Measurements from ENCODE around the gene SLC29A2. TPM values are rescaled to one million over a fixed set of nuclear protein-coding genes. Genes with fewer than 3 reads are reported as not detected.

The SLC29A2 gene
- total RNA-seq, 1 experiment from 2014 or later, result 39.7 TPM

GRCh38 chr11:66315921-66316811 is 55.4 kb downstream of the SLC29A2 start:
- ChIA-PET RAD21 (ENCODE audit: low non-redundant PET in 1 of 2, low total read pairs in 2 of 2, uncharacterized antibody in 2 of 2, unreplicated experiment in 2 of 2) (no interaction called here), POLR2A (no interaction called here), CTCF (interaction anchor here (1.3 kb wide), 1 partner anchor 70 kb away, joined by 3 read pairs; no protein-coding TSS in a partner anchor)
- BruUV-seq (replicated peaks), result no TSS peak
- ATAC-seq (no peak), DNase-seq (ENCODE audit: low read depth, low spot score) (no peak)
- Histone ChIP-seq H3K9me2 (ENCODE audit: insufficient read depth) (no peaks in the 10 kb centered on the region), H3K36me3 (ENCODE audit: control insufficient read depth in 1 of 2, insufficient read depth in 2 of 2, low read length in 2 of 2) (no peaks in the 10 kb centered on the region), H3K27ac (ENCODE audit: low read depth, low read length) (no peak overlapping the region), H3K4me1 (ENCODE audit: control insufficient read depth in 1 of 2, insufficient read depth in 2 of 2, low read length in 2 of 2) (peaks cover 14 to 26% of the 10 kb centered on the region in 2 experiments), H3K27me3 (ENCODE audit: insufficient read depth, low read length) (no peaks in the 10 kb centered on the region), H3K9ac (ENCODE audit: low read length) (no peak overlapping the region), H3K4me2 (ENCODE audit: low read length) (no peak overlapping the region), H3K79me2 (ENCODE audit: insufficient read depth, low read length) (no peaks in the 10 kb centered on the region), H2AFZ (ENCODE audit: low read depth, low read length, poor library complexity, severe bottlenecking) (no peak overlapping the region), H3K4me3 (replicated peaks in 1 of 2; ENCODE audit: low read depth in 1 of 2, low read length in 2 of 2) (no peak overlapping the region), H3K9me3 (ENCODE audit: control insufficient read depth in 1 of 2, insufficient read depth in 1 of 2, low read depth in 1 of 2, low read length in 2 of 2) (no peaks in the 10 kb centered on the region), H4K20me1 (ENCODE audit: insufficient read depth) (no peaks in the 10 kb centered on the region)
- intact Hi-C loops (cut with micrococcal nuclease), result no loop called here
- TF ChIP-seq ELF1 (IDR thresholded peaks at IDR 0.05; ENCODE audit: borderline replicate concordance, low read depth), result no peak
- no peak for TF ChIP-seq CBX3 (IDR thresholded peaks at IDR 0.05; ENCODE audit: low read depth)
- no peak for TF ChIP-seq ZNF274 (IDR thresholded peaks at IDR 0.05; ENCODE audit: low read depth, low read length)
- no peak for TF ChIP-seq FOSL1 (IDR thresholded peaks at IDR 0.05; ENCODE audit: low read depth)
- no peak for TF ChIP-seq ATF3 (IDR thresholded peaks at IDR 0.05)
- no peak for TF ChIP-seq EZH2phosphoT487 (IDR thresholded peaks at IDR 0.05; ENCODE audit: borderline replicate concordance)
- no peak for TF ChIP-seq TCF7L2 (IDR thresholded peaks at IDR 0.05; ENCODE audit: borderline replicate concordance, extremely low read depth, insufficient read depth, insufficient read length)

DNA sequence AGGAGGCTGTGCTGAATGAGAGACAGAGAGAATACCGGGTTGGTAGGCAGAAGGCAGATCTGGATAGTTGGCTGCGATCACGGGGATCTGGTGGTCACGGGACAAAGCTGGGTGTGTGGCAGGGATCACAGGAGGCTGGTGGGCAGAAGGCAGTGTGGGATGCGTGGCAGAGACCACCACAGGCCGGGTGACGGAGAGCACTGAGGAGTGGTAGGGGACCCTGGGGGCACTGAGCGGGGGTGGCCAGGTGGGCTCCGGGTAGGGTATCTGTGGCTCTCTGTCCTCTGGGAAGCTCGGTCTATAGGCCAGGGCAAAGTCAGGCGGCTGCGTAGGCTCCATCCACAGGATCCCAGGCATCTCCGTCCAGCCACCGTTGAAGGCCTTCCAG is 56.1 kb downstream of the SLC29A2 start:
- H3K9me3 ChIP-seq (ENCODE audit: control insufficient read depth in 1 of 2, insufficient read depth in 1 of 2, low read depth in 1 of 2, low read length in 2 of 2), result no peaks in the 10 kb centered on the region
- ATAC-seq (no peak), DNase-seq (ENCODE audit: low read depth, low spot score) (no peak)
- H3K27ac ChIP-seq (ENCODE audit: low read depth, low read length), result no peak overlapping the region
- no peaks in the 10 kb centered on the region for H3K27me3 ChIP-seq (ENCODE audit: insufficient read depth, low read length)
- no peaks in the 10 kb centered on the region for H4K20me1 ChIP-seq (ENCODE audit: insufficient read depth)
- H3K4me2 ChIP-seq (ENCODE audit: low read length), result no peak overlapping the region
- BruUV-seq (replicated peaks), result no TSS peak
- POLR2A ChIA-PET, result no interaction called here
- CTCF ChIA-PET, result interaction anchor here (1.3 kb wide), 1 partner anchor 70 kb away, joined by 3 read pairs; no protein-coding TSS in a partner anchor
- H3K9ac ChIP-seq (ENCODE audit: low read length), result no peak overlapping the region
- H3K36me3 ChIP-seq (ENCODE audit: control insufficient read depth in 1 of 2, insufficient read depth in 2 of 2, low read length in 2 of 2), result no peaks in the 10 kb centered on the region
- no peaks in the 10 kb centered on the region for H3K9me2 ChIP-seq (ENCODE audit: insufficient read depth)
- no peaks in the 10 kb centered on the region for H3K79me2 ChIP-seq (ENCODE audit: insufficient read depth, low read length)
- intact Hi-C loops (cut with micrococcal nuclease), result no loop called here
- peaks cover 16 to 30% of the 10 kb centered on the region in 2 experiments for H3K4me1 ChIP-seq (ENCODE audit: control insufficient read depth in 1 of 2, insufficient read depth in 2 of 2, low read length in 2 of 2)
- RAD21 ChIA-PET (ENCODE audit: low non-redundant PET in 1 of 2, low total read pairs in 2 of 2, uncharacterized antibody in 2 of 2, unreplicated experiment in 2 of 2), result no interaction called here
- no peak overlapping the region for H2AFZ ChIP-seq (ENCODE audit: low read depth, low read length, poor library complexity, severe bottlenecking)
- no peak overlapping the region for H3K4me3 ChIP-seq (replicated peaks in 1 of 2; ENCODE audit: low read depth in 1 of 2, low read length in 2 of 2)
- TF ChIP-seq CEBPB (IDR thresholded peaks at IDR 0.05; ENCODE audit: low read depth) (no peak), EZH2phosphoT487 (IDR thresholded peaks at IDR 0.05; ENCODE audit: borderline replicate concordance) (no peak), EGR1 (IDR thresholded peaks at IDR 0.05; ENCODE audit: low read depth) (no peak), CBX3 (IDR thresholded peaks at IDR 0.05; ENCODE audit: low read depth) (no peak), EZH2 (IDR thresholded peaks at IDR 0.05) (no peak), SP1 (IDR thresholded peaks at IDR 0.05; ENCODE audit: low read depth) (no peak), SRF (IDR thresholded peaks at IDR 0.05; ENCODE audit: low read depth) (no peak), ELF1 (IDR thresholded peaks at IDR 0.05; ENCODE audit: borderline replicate concordance, low read depth) (no peak)
- TF ChIP-seq, protein P1, sequence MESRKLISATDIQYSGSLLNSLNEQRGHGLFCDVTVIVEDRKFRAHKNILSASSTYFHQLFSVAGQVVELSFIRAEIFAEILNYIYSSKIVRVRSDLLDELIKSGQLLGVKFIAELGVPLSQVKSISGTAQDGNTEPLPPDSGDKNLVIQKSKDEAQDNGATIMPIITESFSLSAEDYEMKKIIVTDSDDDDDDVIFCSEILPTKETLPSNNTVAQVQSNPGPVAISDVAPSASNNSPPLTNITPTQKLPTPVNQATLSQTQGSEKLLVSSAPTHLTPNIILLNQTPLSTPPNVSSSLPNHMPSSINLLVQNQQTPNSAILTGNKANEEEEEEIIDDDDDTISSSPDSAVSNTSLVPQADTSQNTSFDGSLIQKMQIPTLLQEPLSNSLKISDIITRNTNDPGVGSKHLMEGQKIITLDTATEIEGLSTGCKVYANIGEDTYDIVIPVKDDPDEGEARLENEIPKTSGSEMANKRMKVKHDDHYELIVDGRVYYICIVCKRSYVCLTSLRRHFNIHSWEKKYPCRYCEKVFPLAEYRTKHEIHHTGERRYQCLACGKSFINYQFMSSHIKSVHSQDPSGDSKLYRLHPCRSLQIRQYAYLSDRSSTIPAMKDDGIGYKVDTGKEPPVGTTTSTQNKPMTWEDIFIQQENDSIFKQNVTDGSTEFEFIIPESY (IDR thresholded peaks at IDR 0.05; ENCODE audit: extremely low read depth, insufficient replicate concordance, low read length), result no peak

All from HCT116 (cell line).